Renal cortex interstitium (tissue), 11 donors: ENCODE results near the gene CEMIP. TPM values are rescaled to one million over a fixed set of nuclear protein-coding genes. Genes with fewer than 3 reads are reported as not detected.
"Not testable (repeated sequence)": the region's sequence is repeated elsewhere in the genome, so short reads cannot be mapped to it uniquely, and the experiment has no call there.

Experiments used
- DNase-seq, 11 donors: peaks; one replicate each; pipeline ENCODE4 v3.0.0-alpha.2; 2013; ENCODE audit warnings: low read depth in 9 of 11, low spot score in 4 of 11; ENCODE audit errors: extremely low read depth in 1 of 11
- polyA plus RNA-seq, 3 donors: library from polyadenylated mRNA; unstranded; fragments of 120-200 nt; gene quantifications; one replicate each; pipeline ENCODE4 v1.2.1, GENCODE V29; 2013; ENCODE audit not compliant: insufficient read length in 3 of 3

The CEMIP gene
- polyA plus RNA-seq, 3 donors = 3.5 to 5.4 (median 5.3) TPM

DNA sequence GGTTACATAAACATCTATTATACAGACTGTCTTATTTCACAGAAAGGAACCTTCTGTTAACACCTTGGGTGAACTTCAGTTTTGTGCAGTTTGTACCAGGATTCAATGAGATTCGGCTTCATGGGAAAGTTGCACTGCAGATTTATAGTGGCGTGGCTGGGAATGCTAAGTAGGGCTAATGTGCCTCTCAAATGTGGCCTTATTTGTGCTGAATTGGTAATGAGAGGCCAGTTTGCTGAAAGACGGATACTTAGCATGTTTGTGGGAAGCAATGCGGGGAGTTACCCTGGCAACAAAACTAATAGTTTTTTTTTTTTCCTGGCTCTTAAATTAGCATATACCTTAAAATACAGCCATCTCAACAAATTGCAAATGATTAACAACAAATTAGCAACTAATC, 28.6 kb upstream of the CEMIP start:
- DNase-seq = peak in 6 of 11 donors; percentile 18 to 57 (median 50)

- no peak for DNase-seq
Measured at GRCh38 chr15:80752204-80752603, 27.0 kb upstream of the CEMIP start.

DNA sequence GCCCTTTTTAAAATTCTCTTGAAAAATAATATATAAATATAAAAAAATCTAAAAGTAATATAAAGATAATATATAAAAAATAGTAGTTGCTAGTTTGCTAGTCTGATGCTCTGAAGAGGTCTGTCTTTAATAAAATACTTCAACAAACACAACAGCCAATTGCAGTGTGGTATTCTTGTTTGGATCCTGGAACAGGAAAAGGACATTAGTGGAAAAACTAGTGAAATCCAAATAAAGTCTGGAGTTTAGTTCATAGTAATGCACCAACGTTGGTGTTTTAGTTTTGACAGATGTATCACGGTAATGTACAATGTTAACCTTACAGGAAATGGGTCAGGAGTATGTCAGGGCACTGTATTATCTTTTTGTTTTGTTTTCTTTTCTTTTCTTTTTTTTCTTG, 26.0 kb upstream of the CEMIP start:
- DNase-seq = no peak

DNA sequence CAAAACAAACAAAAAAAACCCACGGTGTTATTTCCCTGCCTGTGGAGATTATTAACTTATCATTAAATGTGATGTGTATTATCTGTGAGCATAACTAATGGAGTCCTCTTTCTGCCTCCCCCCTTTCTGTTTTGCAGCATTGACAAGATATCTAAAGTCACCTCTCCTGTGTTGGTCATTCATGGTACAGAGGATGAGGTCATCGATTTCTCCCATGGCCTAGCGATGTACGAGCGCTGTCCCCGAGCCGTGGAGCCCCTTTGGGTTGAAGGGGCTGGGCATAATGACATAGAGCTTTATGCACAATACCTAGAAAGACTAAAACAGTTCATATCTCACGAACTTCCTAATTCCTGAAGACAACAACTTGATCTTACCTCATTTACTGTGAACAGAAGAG, 25.2 kb upstream of the CEMIP start:
- no peak for DNase-seq

GRCh38 chr15:80755885-80756284, 23.3 kb upstream of the CEMIP start:
- no peak for DNase-seq

- DNase-seq = no peak
Measured at GRCh38 chr15:80758130-80758745, 20.9 kb upstream of the CEMIP start.

DNA sequence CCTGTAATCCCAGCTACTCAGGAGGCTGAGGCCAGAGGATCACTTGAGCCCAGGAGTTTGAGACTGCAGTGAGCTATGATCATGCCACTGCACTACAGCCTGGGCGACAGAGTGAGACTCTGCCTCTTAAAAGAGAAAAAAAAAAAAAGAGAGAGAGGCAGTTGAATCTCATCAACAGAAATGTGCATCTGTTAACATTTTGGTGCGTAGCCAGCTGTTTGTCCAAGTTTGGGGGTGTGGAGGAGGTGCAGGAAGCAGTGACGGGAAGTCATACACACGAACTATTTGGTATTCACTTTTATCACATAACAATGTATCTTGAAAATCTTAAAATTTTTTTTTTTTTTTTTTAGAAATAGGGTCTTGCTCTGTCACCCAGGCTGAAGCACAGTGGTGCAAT, 18.2 kb upstream of the CEMIP start:
- DNase-seq = no peak

DNA sequence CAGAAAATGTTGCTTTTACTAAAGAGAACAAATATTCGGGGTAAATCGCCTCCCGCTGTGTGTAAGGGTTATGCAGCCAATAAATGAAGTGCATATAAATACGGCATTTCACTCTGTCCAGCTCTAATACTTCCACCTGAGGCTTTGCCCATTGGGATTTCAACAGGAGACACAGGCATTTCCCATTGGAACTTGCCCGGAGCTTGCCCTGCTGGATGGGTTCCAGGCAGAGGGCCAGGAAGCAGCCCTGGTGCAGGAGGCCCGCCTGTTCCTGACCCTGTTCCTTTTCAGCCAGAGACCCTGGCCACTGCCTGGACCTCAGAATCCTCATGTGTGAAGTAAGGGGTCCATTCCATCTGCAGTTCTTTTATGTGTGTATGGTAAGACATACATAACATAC, 17.4 kb upstream of the CEMIP start:
- DNase-seq = no peak

DNA sequence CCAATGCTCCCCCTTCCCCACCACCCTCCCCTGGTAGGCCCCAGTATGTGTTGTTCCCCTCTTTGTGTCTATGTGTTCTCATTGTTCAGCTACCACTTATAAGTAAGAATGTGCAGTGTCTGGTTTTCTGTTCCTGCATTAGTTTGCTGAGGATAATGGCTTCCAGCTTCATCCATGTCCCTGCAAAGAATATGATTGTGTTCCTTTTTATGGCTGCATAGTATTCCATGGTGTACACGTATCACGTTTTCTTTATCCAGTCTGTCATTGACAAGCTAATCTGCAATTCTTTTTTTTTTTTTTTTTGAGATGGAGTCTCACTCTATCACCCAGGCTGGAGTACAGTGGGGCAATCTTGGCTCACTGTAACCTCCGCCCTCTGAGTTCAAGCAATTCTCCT, 15.9 kb upstream of the CEMIP start:
- not testable (repeated sequence) for DNase-seq

GRCh38 chr15:80764535-80764934, 14.6 kb upstream of the CEMIP start:
- DNase-seq = no peak

- DNase-seq = no peak
Measured at GRCh38 chr15:80766275-80766674, 12.9 kb upstream of the CEMIP start.

GRCh38 chr15:80768158-80768557, 11.0 kb upstream of the CEMIP start:
- no peak for DNase-seq

DNA sequence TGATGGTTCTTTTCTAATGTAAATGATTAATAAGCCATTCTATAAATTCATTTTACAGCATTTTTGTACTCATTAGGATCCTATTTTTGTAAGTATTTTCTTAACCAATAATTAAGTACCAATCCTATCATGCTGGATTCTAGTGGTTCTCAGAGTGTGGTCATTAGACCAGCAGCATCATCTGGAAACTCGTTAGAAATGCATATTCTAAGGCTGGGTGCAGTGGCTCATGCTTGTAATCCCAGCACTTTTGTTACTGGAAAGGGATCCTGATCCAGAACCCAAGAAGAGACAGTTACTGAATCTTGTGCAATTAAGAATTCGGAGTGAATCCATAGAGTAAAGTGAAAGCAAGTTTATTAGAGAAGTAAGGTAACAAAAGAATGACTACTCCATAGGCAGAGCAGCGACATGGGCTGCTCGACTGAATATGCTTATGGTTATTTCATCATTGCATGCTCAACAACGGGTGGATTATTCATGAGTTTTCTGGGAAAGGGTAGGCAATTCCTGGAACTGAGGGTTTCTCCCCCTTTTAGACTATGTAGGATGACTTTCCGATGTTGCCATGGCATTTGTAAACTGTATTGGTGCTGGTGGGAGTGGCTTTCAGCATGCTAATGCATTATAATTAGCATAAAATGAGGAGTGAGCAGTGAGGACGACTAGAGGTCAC, 9.9 kb upstream of the CEMIP start:
- no peak for DNase-seq

DNA sequence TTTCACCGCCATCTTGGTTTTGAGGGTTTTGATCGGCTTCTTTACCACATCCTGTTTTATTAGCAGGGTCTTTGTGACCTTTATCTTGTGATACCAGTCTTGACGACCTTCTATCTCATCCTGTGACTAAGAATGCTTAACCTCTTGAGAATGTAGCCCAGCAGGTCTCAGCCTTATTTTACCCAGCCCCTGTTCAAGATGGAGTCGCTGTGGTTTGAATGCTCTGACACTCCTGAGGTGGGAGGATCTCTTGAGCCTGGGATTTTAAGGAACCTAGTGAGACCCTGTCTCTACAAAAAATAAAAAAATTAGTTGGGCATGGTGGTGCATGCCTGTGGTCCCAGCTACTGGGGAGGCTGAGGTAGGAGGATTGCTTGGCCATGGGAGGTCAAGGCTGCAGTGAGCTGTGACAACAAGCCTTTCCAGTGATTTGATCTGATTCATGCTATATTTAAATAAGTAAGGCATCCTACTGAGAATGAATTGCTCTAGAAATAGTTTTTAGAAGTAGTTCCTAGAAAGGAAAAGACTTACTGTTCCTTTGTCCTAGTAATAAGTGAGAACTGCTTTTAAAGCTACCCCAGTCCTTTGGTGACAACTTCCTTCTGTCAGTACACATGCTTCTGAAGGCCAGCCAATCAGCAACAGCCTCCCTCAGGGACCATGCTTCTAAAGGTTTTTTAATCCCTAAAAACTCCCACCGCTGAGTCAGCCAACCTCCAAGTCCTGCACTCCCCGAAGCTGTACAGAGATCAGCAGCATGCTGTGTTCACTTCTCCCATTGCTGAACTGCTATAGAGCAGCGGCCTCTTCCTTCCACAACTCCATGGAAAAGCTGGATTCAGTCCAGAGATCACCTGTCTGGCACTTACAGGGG, 9.1 kb upstream of the CEMIP start:
- DNase-seq = no peak

DNA sequence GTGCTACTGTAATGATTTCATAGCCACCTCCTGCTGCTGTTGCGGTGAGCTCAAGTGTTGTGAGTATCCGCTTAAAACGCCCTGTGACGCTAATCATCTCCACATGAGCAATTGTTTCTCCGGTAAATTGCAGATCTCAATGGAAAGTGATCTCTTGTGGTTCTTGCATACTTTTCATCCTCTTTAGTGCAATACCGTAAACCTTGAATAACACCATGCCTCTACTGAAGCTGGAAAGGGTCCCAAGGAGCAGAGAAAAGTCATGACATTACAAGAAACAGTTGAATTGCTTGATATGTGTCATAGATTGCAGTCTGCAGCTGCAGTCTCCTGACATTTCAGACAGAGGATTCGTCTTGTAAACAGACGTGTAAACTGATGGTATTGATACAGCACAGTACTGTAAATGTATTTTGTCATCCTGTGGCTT, 6.0 kb upstream of the CEMIP start:
- DNase-seq = no peak

DNA sequence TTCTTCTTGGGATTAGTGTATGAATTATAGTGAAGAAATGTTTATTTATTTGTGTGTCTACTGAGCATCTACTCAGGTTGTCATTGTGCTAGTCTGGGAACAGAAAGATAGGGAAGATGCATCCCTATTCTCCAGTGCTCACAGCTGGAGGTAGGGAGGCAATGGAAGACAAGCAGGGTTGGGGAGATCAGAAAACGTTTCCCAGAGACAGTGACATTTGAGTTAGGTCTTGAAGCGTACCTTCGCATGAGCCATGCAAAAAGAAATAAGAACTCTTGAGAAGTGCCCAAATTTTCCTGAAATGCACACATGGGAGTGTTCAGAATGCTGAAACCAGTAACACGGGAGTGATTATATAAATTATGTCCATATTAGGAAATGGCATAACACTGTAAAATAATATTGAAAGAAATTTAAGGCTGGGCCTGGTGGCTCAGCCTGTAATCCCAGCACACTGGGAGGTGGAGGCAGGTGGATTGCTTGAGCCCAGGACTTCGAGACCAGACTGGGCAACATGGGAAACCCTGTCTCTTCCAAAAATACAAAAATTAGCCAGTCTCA, 5.3 kb upstream of the CEMIP start:
- DNase-seq = no peak

DNA sequence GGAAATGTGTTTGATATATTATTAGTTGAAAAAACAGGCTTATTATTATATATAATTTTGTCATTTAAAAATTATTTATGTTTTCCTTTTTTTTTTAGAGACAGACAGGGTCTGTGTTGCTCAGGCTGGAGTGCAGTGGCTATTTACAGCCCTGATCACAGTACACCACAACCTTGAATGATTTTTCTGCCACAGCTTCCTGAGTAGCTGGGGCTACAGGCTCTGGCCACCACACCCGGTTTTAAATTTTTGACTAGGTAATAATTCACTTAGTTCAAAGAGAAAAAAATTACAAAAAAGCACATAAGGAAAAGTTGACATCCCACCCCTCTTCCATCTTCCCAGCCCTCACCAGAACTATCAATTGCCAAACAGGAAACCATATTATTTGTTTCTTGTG, 4.7 kb upstream of the CEMIP start:
- DNase-seq = no peak

DNA sequence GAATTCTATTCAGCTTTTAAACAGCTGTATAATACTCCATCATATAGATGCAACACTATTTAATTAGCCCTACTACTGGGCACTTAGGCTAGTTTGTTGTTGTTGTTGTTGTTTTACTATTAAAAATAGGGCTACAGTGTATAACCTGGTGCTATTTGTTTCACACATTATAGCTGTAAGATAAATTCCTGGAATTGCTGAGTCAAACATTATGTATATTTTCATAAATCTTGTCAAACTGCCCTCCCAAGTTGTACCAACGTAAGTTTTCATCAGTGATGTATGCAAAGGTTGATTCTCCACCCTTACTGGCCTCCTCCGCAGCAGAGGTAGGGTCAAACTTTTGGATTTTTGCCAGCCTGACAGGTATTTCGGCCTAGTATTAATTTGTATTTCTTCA, 3.8 kb upstream of the CEMIP start:
- no peak for DNase-seq

DNA sequence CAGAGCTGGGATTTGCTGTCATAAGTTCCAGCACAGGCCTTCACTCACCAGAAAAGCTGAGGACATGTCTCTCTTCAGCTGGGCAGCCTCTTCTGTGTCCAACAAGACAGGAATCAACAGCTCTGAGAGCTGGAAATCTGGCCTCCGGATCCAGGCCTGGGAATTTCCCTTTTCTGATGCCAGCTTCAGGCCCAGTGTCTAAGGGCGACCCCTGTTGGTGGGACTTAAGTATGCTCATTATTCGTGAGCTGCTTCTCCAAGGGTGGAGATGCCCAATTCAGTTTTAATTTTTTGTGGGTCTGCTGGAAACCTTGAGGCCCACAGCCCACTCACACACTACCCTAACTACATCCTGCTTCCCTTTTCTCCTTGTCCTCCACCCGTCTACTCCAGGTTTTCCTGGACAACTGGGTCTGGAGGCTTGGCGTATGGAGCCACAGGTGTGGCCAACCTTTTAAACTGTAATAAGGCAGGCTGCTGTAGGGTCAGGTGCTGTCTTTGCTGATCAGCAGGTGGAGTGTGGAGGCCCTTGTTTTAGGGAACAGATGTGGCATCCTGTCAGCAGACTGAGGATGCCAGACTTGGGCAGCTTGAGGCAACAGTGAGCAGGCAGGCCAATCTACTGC, 2.6 kb upstream of the CEMIP start:
- DNase-seq = peak in 9 of 11 donors; percentile 49 to 68 (median 59)
